ENCODE results near the gene NSMCE1. TPM values are rescaled to one million over a fixed set of nuclear protein-coding genes. Genes with fewer than 3 reads are reported as not detected.
A peak's percentile ranks its signal among the peaks of the same experiment; 100 is the strongest.

The NSMCE1 gene
- total RNA-seq, 1 donor from 2014 or later, result 21.2 TPM

DNA sequence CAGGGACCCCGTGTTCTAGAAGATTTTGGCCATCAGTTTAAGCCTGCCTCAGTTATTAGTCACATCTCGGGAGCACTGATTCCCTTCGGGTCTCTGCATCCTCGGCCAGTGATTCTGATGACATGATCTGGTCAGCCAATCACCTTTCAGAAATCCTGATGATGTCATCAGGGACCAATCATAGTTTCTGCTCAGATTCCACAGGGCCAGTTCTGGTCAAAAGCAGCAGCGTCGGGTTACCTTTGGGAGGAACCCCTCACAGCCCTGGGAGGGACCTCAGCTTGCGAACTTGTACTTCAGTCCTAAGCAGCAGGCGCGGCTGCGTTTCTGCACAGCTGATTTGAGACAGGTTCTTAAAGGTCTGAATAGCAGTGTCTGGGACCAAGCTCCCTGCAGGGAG lies 51.3 kb downstream of the NSMCE1 start:
- H3K9me3 Mint-ChIP-seq (ENCODE audit: low read depth), result no peaks in the 10 kb centered on the region
- no peak for DNase-seq (ENCODE audit: low spot score)
- no peak overlapping the region for H3K4me3 Mint-ChIP-seq (ENCODE audit: unreplicated experiment)
- peak overlapping the region; percentile 15 for H3K27ac Mint-ChIP-seq (ENCODE audit: unreplicated experiment)
- H3K4me1 Mint-ChIP-seq (ENCODE audit: low read depth), result peaks cover 7% of the 10 kb centered on the region
- TF ChIP-seq, protein P1, sequence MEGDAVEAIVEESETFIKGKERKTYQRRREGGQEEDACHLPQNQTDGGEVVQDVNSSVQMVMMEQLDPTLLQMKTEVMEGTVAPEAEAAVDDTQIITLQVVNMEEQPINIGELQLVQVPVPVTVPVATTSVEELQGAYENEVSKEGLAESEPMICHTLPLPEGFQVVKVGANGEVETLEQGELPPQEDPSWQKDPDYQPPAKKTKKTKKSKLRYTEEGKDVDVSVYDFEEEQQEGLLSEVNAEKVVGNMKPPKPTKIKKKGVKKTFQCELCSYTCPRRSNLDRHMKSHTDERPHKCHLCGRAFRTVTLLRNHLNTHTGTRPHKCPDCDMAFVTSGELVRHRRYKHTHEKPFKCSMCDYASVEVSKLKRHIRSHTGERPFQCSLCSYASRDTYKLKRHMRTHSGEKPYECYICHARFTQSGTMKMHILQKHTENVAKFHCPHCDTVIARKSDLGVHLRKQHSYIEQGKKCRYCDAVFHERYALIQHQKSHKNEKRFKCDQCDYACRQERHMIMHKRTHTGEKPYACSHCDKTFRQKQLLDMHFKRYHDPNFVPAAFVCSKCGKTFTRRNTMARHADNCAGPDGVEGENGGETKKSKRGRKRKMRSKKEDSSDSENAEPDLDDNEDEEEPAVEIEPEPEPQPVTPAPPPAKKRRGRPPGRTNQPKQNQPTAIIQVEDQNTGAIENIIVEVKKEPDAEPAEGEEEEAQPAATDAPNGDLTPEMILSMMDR (IDR thresholded peaks at IDR 0.05), result no peak
- peaks cover 9% of the 10 kb centered on the region for H3K36me3 Mint-ChIP-seq (ENCODE audit: low read depth)
- H3K27me3 Mint-ChIP-seq (ENCODE audit: low read depth), result no peaks in the 10 kb centered on the region

DNA sequence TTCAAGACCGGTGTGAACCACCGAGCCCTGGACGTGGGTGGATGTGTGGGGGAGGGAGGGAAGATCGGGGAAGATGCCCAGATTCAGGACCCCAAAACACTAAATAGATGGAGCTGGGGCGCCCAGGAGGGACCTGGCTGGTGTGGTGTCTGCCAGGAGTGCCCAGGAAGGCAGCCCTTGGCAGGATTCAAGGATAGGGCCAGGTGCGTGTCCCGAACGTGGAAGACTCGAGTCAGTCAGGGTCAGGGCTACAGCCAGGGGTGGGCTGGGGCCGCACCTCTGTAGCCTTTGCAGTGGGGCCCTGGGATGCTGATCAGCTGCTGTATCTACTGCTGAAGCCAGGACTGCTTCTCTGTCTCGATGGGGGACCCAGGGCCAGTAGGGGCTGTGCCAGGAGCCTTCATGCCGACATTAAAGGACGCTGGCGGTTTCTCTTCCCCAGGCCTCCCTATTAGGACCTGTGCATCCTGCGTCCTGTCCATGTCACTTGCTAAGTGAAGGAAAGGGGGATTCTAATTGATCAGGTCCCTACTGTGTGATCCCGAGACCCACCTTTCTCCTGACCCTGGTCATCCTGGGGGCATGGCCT lies 52.2 kb downstream of the NSMCE1 start:
- Mint-ChIP-seq H3K9me3 (ENCODE audit: low read depth) (no peaks in the 10 kb centered on the region), H3K27me3 (ENCODE audit: low read depth) (no peaks in the 10 kb centered on the region), H3K4me1 (ENCODE audit: low read depth) (peaks cover 3% of the 10 kb centered on the region), H3K4me3 (ENCODE audit: unreplicated experiment) (no peak overlapping the region), H3K36me3 (ENCODE audit: low read depth) (peaks cover 9% of the 10 kb centered on the region), H3K27ac (ENCODE audit: unreplicated experiment) (no peak overlapping the region)
- DNase-seq (ENCODE audit: low spot score), result no peak
- TF ChIP-seq, protein P1 (IDR thresholded peaks at IDR 0.05), result no peak

DNA sequence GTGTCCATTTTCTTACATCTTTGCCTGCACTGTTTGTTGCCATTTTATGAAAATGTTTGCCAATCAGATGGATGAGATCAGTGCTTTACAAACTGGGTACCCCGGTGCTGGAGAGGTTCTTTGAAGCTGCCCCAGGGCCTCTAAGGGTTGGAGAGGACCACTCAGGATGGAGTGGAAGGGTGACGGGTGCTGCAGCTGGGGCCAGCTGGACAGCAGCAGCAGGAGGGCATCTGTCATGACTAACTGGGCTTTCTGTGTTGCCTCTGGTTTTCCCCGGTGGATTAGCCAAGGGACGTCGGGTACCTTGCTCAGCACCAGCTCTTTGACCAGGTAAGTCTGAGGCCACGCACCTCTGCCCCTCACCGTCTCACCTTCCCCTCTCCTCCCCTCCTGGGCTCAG lies 52.9 kb downstream of the NSMCE1 start:
- no peak overlapping the region for H3K27ac Mint-ChIP-seq (ENCODE audit: unreplicated experiment)
- peaks cover 9% of the 10 kb centered on the region for H3K36me3 Mint-ChIP-seq (ENCODE audit: low read depth)
- DNase-seq (ENCODE audit: low spot score), result no peak
- H3K27me3 Mint-ChIP-seq (ENCODE audit: low read depth), result no peaks in the 10 kb centered on the region
- H3K4me3 Mint-ChIP-seq (ENCODE audit: unreplicated experiment), result no peak overlapping the region
- H3K4me1 Mint-ChIP-seq (ENCODE audit: low read depth), result peaks cover 3% of the 10 kb centered on the region
- TF ChIP-seq, protein P1 (IDR thresholded peaks at IDR 0.05), result no peak
- H3K9me3 Mint-ChIP-seq (ENCODE audit: low read depth), result no peaks in the 10 kb centered on the region

DNA sequence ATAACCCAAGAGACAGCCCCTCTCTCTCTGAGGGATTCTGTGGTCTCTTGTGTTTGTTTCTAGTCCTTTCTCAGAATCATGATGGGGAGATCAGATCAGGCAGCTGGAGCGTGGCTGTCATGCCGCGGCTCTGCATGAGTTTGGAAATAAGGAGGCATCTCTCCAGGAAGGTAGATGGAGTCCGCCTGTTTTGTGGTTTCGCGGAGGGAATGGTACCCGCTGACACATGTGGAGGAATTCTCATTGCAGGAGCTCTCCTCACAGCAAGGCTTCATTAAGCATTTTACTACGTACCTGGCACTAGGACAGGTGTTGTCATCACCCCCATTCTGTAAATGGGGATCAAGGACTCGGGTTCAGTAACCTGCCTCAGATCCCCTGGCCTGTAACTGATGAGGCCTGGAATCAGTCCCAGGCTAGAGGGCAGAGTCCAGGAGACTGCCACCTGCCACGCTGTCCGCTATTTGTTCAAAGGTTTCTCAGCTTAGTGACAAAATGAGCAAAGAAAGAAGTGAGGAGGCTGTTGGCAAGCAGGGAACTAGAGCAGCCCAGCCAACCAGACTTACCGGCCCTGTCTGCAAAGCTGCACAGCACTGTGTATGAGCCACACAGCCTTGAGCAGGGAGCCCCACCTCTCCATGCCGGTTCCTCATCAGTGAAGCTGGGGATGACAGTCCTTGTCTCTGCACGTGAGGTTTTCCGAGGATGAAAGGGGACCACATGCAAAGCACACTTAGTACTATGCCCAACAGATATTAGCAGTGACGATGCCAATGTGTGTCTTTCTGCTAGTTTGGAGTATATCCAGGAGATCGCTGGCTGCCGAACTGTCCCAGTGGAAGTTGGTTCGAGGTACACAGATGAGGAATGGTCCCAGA lies 54.2 kb downstream of the NSMCE1 start:
- Mint-ChIP-seq H3K4me3 (ENCODE audit: unreplicated experiment) (no peak overlapping the region), H3K4me1 (ENCODE audit: low read depth) (peaks cover 3% of the 10 kb centered on the region), H3K27ac (ENCODE audit: unreplicated experiment) (no peak overlapping the region), H3K36me3 (ENCODE audit: low read depth) (peaks cover 12% of the 10 kb centered on the region), H3K9me3 (ENCODE audit: low read depth) (no peaks in the 10 kb centered on the region), H3K27me3 (ENCODE audit: low read depth) (no peaks in the 10 kb centered on the region)
- TF ChIP-seq, protein P1 (IDR thresholded peaks at IDR 0.05), result no peak
- no peak for DNase-seq (ENCODE audit: low spot score)

DNA sequence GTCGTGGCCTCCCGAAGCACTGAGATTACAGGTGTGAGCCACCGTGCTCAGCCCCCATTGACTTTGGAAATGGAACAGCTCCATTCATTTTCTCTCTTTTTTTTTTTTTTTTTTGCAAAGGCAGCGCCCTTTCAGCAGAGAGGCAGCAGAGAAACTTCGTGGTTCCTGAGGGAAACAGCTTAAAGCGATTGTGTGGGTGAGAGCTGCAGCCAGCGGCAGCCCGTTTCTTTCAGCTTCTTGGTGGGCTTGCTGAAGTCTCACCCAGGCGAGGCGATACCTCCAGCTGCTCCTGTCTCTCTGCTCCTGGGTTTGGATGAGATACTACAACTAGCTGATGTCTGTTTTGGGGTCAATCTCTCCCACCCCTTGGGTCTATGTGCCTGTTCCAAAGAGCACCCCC lies 57.5 kb downstream of the NSMCE1 start:
- peaks cover 11% of the 10 kb centered on the region for H3K36me3 Mint-ChIP-seq (ENCODE audit: low read depth)
- no peak for DNase-seq (ENCODE audit: low spot score)
- no peaks in the 10 kb centered on the region for H3K27me3 Mint-ChIP-seq (ENCODE audit: low read depth)
- H3K4me1 Mint-ChIP-seq (ENCODE audit: low read depth), result no peaks in the 10 kb centered on the region
- no peak overlapping the region for H3K4me3 Mint-ChIP-seq (ENCODE audit: unreplicated experiment)
- H3K9me3 Mint-ChIP-seq (ENCODE audit: low read depth), result no peaks in the 10 kb centered on the region
- H3K27ac Mint-ChIP-seq (ENCODE audit: unreplicated experiment), result no peak overlapping the region
- TF ChIP-seq, protein P1 (IDR thresholded peaks at IDR 0.05), result no peak
